K562 (cell line): Measurements from ENCODE around the gene MBLAC2. TPM values are rescaled to one million over a fixed set of nuclear protein-coding genes. Genes with fewer than 3 reads are reported as not detected.

Experiments used
- ATF7 ChIP-seq: fragments of 450-650 bp; IDR thresholded peaks from 2 replicates; pipeline ENCODE4 v1.7.1; 2014; ENCODE audit warnings: mild to moderate bottlenecking, moderate library complexity
- BRF1 ChIP-seq: IDR thresholded peaks from 3 replicates; pipeline ENCODE4 v1.6.1; 2011; ENCODE audit warnings: borderline replicate concordance, mild to moderate bottlenecking; ENCODE audit not compliant: insufficient read length; ENCODE audit errors: extremely low read depth
- CEBPG ChIP-seq, 3 experiments: fragments of 200-800 bp in 1 of 3; sonication (Bioruptor generic) in 1 of 3; sonication (generic) in 1 of 3; formaldehyde crosslinking in 1 of 3; IDR thresholded peaks in 2 of 3; conservative IDR thresholded peaks in 1 of 3; 2 replicates each; pipeline versions ENCODE4 v1.6.1 to v1.8.0; 2016 to 2022; ENCODE audit warnings: missing compliant biosample characterization in 2 of 3, missing genetic modification characterization in 2 of 3, mild to moderate bottlenecking in 1 of 3, missing genetic modification reagents in 1 of 3
- DMBX1 ChIP-seq: fragments of 250-450 bp; sonication (Bioruptor Pico); IDR thresholded peaks from 2 replicates; pipeline ENCODE4 v1.8.0; 2022; ENCODE audit warnings: inconsistent platforms, mild to moderate bottlenecking, moderate library complexity, borderline replicate concordance
- DPF2 ChIP-seq: fragments of 450-650 bp; IDR thresholded peaks from 2 replicates; pipeline ENCODE4 v1.6.1; 2016
- FOXK1 ChIP-seq: sonication (generic); formaldehyde crosslinking; IDR thresholded peaks from 2 replicates; pipeline ENCODE4 v1.8.0; 2022; ENCODE audit warnings: missing genetic modification reagents, mild to moderate bottlenecking, borderline replicate concordance
- HDAC6 ChIP-seq: IDR thresholded peaks from 2 replicates; pipeline ENCODE4 v1.6.1; 2012; ENCODE audit warnings: low read depth, mild to moderate bottlenecking, control low read depth, inconsistent platforms, low read length, moderate library complexity
- HNRNPH1 ChIP-seq: fragments of 200-400 bp; formaldehyde crosslinking; optimal IDR thresholded peaks from 2 replicates; pipeline ENCODE3; 2017; ENCODE audit warnings: low read depth, mild to moderate bottlenecking, low read length, moderate library complexity
- HSF4 ChIP-seq: fragments of 250-450 bp; sonication (Bioruptor Pico); IDR thresholded peaks from 2 replicates; pipeline ENCODE4 v2.1.2; 2022; ENCODE audit warnings: mild to moderate bottlenecking, moderate library complexity, borderline replicate concordance
- MLX ChIP-seq, 2 experiments: fragments of 450-650 bp in 1 of 2; sonication (generic) in 1 of 2; formaldehyde crosslinking; conservative IDR thresholded peaks; 2 replicates each; pipeline versions ENCODE4 v1.4.0 to v1.8.1; 2020 to 2022; ENCODE audit warnings: mild to moderate bottlenecking in 1 of 2, missing genetic modification reagents in 1 of 2
- OTX1 ChIP-seq: fragments of 450-650 bp; formaldehyde crosslinking; IDR thresholded peaks from 2 replicates; pipeline ENCODE4 v1.4.0; 2022; ENCODE audit warnings: mild to moderate bottlenecking
- SRSF3 ChIP-seq: fragments of 200-400 bp; formaldehyde crosslinking; IDR thresholded peaks from 2 replicates; pipeline ENCODE4 v1.6.1; 2016; ENCODE audit warnings: mild to moderate bottlenecking, low read length, moderate library complexity; ENCODE audit not compliant: insufficient read depth
- TFAM ChIP-seq: fragments of 250-450 bp; sonication (Bioruptor Pico); conservative IDR thresholded peaks from 2 replicates; pipeline ENCODE4 v1.5.0; 2021; ENCODE audit warnings: mild to moderate bottlenecking, moderate library complexity
- TRIM25 ChIP-seq: fragments of 450-650 bp; IDR thresholded peaks from 2 replicates; pipeline ENCODE4 v1.7.0; 2016; ENCODE audit warnings: borderline replicate concordance
- ZNF133 ChIP-seq: fragments of 250-450 bp; sonication (Bioruptor Pico); IDR thresholded peaks from 2 replicates; pipeline ENCODE4 v1.4.0; 2020; ENCODE audit warnings: mild to moderate bottlenecking
- ZNF143 ChIP-seq: sonication (generic); formaldehyde crosslinking; IDR thresholded peaks from 2 replicates; pipeline ENCODE4 v1.9.0; 2022; ENCODE audit warnings: mild to moderate bottlenecking, missing genetic modification reagents
- ZNF644 ChIP-seq: fragments of 200-800 bp; sonication (Bioruptor generic); IDR thresholded peaks from 2 replicates; pipeline ENCODE4 v1.6.1; 2016; ENCODE audit warnings: low read depth, missing genetic modification characterization, missing compliant biosample characterization
- polyA plus RNA-seq, 8 experiments: library from polyadenylated mRNA; depleted of rRNA in 4 of 8; stranded (reverse) in 5 of 8; unstranded in 3 of 8; fragments of >200 nt; fragmentation: Nextera tagmentation in 2 of 8; fragmentation: Illumina TruSeq in 1 of 8; extraction: Ambion mirVana in 2 of 8; extraction: Trizol in 1 of 8; gene quantifications; 2 replicates each; pipeline versions ENCODE4 v1.2.1 to v1.2.3, GENCODE V29; 2011 to 2014; ENCODE audit warnings: inconsistent platforms in 1 of 8, missing spikeins in 1 of 8
- total RNA-seq, 7 experiments: library from RNA; depleted of rRNA in 6 of 7; stranded (reverse); fragments of >200 nt in 6 of 7; fragmentation: Illumina TruSeq in 2 of 7; extraction: Trizol in 2 of 7; gene quantifications; 2 replicates each; pipeline versions ENCODE4 v1.2.1 to v1.2.3, GENCODE V29; 2011 to 2021; ENCODE audit warnings: low replicate concordance in 1 of 7
- TF ChIP-seq, protein P1 (sequence below): sonication (generic); formaldehyde crosslinking; IDR thresholded peaks from 2 replicates; pipeline ENCODE4 v1.8.0; 2022; ENCODE audit warnings: mild to moderate bottlenecking, missing genetic modification reagents
- TF ChIP-seq, protein P2 (sequence below): fragments of 200-800 bp; sonication (Bioruptor generic); IDR thresholded peaks from 2 replicates; pipeline ENCODE4 v1.6.1; 2017; ENCODE audit warnings: missing genetic modification characterization, missing compliant biosample characterization
- TF ChIP-seq, protein P3 (sequence below): fragments of 250-450 bp; sonication (Bioruptor Pico); IDR thresholded peaks from 2 replicates; pipeline ENCODE4 v1.8.0; 2022; ENCODE audit warnings: moderate library complexity, mild to moderate bottlenecking, inconsistent platforms

Gene MBLAC2
- total and polyA plus RNA-seq, 9 of the 15 experiments (the other 6 are each of a cell fraction or from before 2014, with no cell fraction given), result 2.4 to 13.1 (median 10.3) TPM

DNA sequence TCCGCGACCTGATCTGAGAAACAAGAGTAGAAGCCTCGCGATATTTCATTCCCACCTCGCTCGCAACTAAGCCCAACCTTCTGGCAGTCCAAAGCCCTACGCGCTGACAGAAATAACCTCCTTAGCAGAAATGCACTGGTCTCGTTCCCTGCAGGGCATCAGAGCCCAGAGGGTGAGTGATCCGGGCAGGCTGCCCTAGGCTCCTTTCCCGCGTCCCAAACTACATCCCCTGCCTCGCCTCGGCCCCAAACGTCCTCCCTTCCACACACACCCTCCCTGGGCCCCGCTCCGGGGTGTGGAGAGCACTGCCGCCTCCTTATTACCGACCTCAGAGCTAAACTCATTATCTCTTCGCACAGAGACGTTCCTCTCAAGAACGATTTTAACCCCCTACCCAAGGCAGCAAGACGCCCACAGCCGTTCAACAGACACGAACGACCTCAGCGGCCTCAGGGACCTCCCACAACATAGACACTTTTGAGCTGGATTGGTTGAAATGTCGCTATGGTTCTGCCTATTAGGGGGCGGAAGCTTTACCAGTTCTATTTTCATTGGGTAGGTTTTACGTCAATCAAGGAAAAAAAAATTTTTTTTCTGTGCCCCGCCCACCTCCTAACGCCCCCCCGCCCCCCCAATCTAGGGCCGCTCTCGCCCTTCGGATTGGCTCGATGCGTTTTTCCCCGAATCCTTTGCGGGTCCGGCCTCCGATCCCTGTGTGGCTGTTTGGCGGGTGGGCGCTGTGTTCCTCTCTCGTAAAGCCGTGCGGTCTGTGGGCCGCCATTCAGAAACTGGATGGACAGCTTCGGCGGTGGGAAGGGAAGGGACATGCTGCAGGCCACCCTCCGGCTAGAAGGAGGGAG is 65.0 kb downstream of the MBLAC2 start, which contains the start of gene CETN3 (continued):
- no peak for TF ChIP-seq CEBPG (CRISPR knock-in tag; IDR thresholded peaks at IDR 0.05)
- TF ChIP-seq CEBPG (tag; conservative IDR thresholded peaks at IDR 0.05 in 1 of 2, IDR thresholded peaks at IDR 0.05 in 1 of 2), result no peak
- TF ChIP-seq FOXK1 (CRISPR knock-in tag), result no peak
- TF ChIP-seq, protein P1, sequence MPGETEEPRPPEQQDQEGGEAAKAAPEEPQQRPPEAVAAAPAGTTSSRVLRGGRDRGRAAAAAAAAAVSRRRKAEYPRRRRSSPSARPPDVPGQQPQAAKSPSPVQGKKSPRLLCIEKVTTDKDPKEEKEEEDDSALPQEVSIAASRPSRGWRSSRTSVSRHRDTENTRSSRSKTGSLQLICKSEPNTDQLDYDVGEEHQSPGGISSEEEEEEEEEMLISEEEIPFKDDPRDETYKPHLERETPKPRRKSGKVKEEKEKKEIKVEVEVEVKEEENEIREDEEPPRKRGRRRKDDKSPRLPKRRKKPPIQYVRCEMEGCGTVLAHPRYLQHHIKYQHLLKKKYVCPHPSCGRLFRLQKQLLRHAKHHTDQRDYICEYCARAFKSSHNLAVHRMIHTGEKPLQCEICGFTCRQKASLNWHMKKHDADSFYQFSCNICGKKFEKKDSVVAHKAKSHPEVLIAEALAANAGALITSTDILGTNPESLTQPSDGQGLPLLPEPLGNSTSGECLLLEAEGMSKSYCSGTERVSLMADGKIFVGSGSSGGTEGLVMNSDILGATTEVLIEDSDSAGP (CRISPR knock-in tag), result 0 out of 2 replicates have a peak, but pooled peaks have one; percentile 52
- no peak for TF ChIP-seq TFAM (CRISPR knock-in tag)
- TF ChIP-seq DPF2, result peak; percentile 48; the same call in 1 of the 2 replicates
- no peak for TF ChIP-seq ZNF644
- no peak; the same call in 1 of the 2 replicates for TF ChIP-seq ZNF133 (CRISPR knock-in tag)
- no peak for TF ChIP-seq TRIM25
- 0 out of 2 replicates have a peak, but pooled peaks have one; percentile 35 for TF ChIP-seq DMBX1 (CRISPR knock-in tag)
- peak; percentile 48; the same call in 1 of the 2 replicates for TF ChIP-seq HDAC6
- no peak; a peak in 1 of 4 replicates for TF ChIP-seq MLX (CRISPR knock-in tag; conservative IDR thresholded peaks at IDR 0.05)
- peak; percentile 73 for TF ChIP-seq ZNF143 (CRISPR knock-in tag)
- TF ChIP-seq OTX1 (CRISPR knock-in tag), result peak; percentile 94
- no peak for TF ChIP-seq HSF4 (CRISPR knock-in tag)
- TF ChIP-seq ATF7, result peak; percentile 34; the same call in 1 of the 2 replicates
- TF ChIP-seq BRF1, result no peak
- no peak for TF ChIP-seq HNRNPH1
- TF ChIP-seq, protein P2, sequence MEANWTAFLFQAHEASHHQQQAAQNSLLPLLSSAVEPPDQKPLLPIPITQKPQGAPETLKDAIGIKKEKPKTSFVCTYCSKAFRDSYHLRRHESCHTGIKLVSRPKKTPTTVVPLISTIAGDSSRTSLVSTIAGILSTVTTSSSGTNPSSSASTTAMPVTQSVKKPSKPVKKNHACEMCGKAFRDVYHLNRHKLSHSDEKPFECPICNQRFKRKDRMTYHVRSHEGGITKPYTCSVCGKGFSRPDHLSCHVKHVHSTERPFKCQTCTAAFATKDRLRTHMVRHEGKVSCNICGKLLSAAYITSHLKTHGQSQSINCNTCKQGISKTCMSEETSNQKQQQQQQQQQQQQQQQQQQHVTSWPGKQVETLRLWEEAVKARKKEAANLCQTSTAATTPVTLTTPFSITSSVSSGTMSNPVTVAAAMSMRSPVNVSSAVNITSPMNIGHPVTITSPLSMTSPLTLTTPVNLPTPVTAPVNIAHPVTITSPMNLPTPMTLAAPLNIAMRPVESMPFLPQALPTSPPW, result peak; percentile 99
- no peak for TF ChIP-seq SRSF3
- TF ChIP-seq, protein P3, sequence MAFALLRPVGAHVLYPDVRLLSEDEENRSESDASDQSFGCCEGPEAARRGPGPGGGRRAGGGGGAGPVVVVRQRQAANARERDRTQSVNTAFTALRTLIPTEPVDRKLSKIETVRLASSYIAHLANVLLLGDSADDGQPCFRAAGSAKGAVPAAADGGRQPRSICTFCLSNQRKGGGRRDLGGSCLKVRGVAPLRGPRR (CRISPR knock-in tag), result no peak
